DOHH2 (cell line): Measurements from ENCODE around the gene ONECUT2.

ENCODE experiments used
- H3F3A ChIP-seq: fragments of 200-600 bp; sonication (generic), shearing (Covaris generic); 2 replicates; pipeline ENCODE4 v1.6.0; 2016; ENCODE audit warnings: antibody characterized with exemption, mild to moderate bottlenecking; ENCODE audit not compliant: control insufficient read depth, insufficient read depth
- H3K27ac ChIP-seq: fragments of 200-600 bp; sonication (generic); 2 replicates; pipeline ENCODE4 v1.5.1; 2014; ENCODE audit warnings: low read depth, mild to moderate bottlenecking, low read length, moderate library complexity
- H3K27me3 ChIP-seq: fragments of 200-600 bp; sonication (generic); 2 replicates; pipeline ENCODE4 v1.6.1; 2014; ENCODE audit warnings: mild to moderate bottlenecking, low read length, mixed read lengths; ENCODE audit not compliant: control insufficient read depth
- H3K36me3 ChIP-seq: fragments of 200-600 bp; sonication (generic); 2 replicates; pipeline ENCODE4 v1.6.1; 2014; ENCODE audit warnings: mild to moderate bottlenecking, low read length, moderate library complexity, mixed read lengths; ENCODE audit not compliant: control insufficient read depth
- H3K4me1 ChIP-seq: fragments of 200-600 bp; sonication (generic); 2 replicates; pipeline ENCODE4 v1.6.1; 2014; ENCODE audit warnings: mild to moderate bottlenecking, low read length, mixed read lengths; ENCODE audit not compliant: control insufficient read depth
- H3K4me2 ChIP-seq: fragments of 200-600 bp; sonication (generic); 2 replicates; pipeline ENCODE4 v1.6.0; 2014; ENCODE audit warnings: mild to moderate bottlenecking, low read length, moderate library complexity
- H3K4me3 ChIP-seq: fragments of 200-600 bp; sonication (generic); 2 replicates; pipeline ENCODE4 v1.5.1; 2014; ENCODE audit warnings: mild to moderate bottlenecking, low read length, mixed read lengths
- H3K79me2 ChIP-seq: fragments of 200-600 bp; sonication (generic); 2 replicates; pipeline ENCODE4 v1.6.1; 2014; ENCODE audit warnings: mild to moderate bottlenecking, low read length, mixed read lengths; ENCODE audit not compliant: control insufficient read depth
- H3K9me2 ChIP-seq: fragments of 200-600 bp; sonication (generic); replicated peaks from 2 replicates; pipeline ENCODE4 v1.6.1; 2014; ENCODE audit warnings: mild to moderate bottlenecking, low read length, mixed read lengths; ENCODE audit not compliant: control insufficient read depth
- H3K9me3 ChIP-seq: fragments of 200-600 bp; sonication (generic); 2 replicates; pipeline ENCODE4 v1.6.1; 2014; ENCODE audit warnings: antibody characterized with exemption, low read length, mixed read lengths; ENCODE audit not compliant: control insufficient read depth, insufficient read depth
- H4K20me1 ChIP-seq: fragments of 200-600 bp; sonication (generic); 2 replicates; pipeline ENCODE4 v1.6.0; 2014; ENCODE audit warnings: low read depth, mild to moderate bottlenecking, antibody characterized with exemption, low read length, moderate library complexity; ENCODE audit not compliant: control insufficient read depth, insufficient read depth
- CTCF ChIP-seq: fragments of 200-600 bp; sonication (generic); IDR thresholded peaks from one replicate; pipeline ENCODE4 v1.5.1; 2014; ENCODE audit warnings: antibody characterized with exemption, mild to moderate bottlenecking, low read depth, low read length; ENCODE audit not compliant: poor library complexity, severe bottlenecking
- EZH2phosphoT487 ChIP-seq: fragments of 200-600 bp; sonication (generic); IDR thresholded peaks from 2 replicates; pipeline ENCODE4 v1.6.1; 2017; ENCODE audit warnings: borderline replicate concordance, mild to moderate bottlenecking, antibody characterized with exemption, low read length, moderate library complexity, mixed read lengths

The ONECUT2 gene

GRCh38 chr18:57443702-57444101 lies 8.5 kb downstream of the ONECUT2 start:
- H3K27me3 ChIP-seq, result peaks cover 38% of the 10 kb centered on the region

GRCh38 chr18:57444301-57444759 lies 9.2 kb downstream of the ONECUT2 start:
- Histone ChIP-seq H3K9me3 (no peaks in the 10 kb centered on the region), H4K20me1 (no peaks in the 10 kb centered on the region), H3K4me3 (no peak overlapping the region), H3K36me3 (no peaks in the 10 kb centered on the region), H3F3A (no peaks in the 10 kb centered on the region), H3K27me3 (peaks cover 38% of the 10 kb centered on the region), H3K27ac (no peak overlapping the region), H3K4me1 (no peaks in the 10 kb centered on the region), H3K9me2 (no peaks in the 10 kb centered on the region), H3K79me2 (no peaks in the 10 kb centered on the region), H3K4me2 (no peak overlapping the region)
- no peak for TF ChIP-seq CTCF
- no peak for TF ChIP-seq EZH2phosphoT487

More at GRCh38 chr18:57443702-57444101, 8.5 kb downstream of the ONECUT2 start:
- TF ChIP-seq CTCF (no peak), EZH2phosphoT487 (no peak)
- H3K27ac ChIP-seq, result no peak overlapping the region
- H3F3A ChIP-seq, result no peaks in the 10 kb centered on the region
- H4K20me1 ChIP-seq, result no peaks in the 10 kb centered on the region
- no peaks in the 10 kb centered on the region for H3K9me2 ChIP-seq
- no peak overlapping the region for H3K4me2 ChIP-seq
- H3K4me3 ChIP-seq, result no peak overlapping the region
- H3K79me2 ChIP-seq, result no peaks in the 10 kb centered on the region
- H3K4me1 ChIP-seq, result no peaks in the 10 kb centered on the region
- no peaks in the 10 kb centered on the region for H3K36me3 ChIP-seq
- no peaks in the 10 kb centered on the region for H3K9me3 ChIP-seq

GRCh38 chr18:57445488-57446319 lies 10.5 kb downstream of the ONECUT2 start:
- Histone ChIP-seq H3K4me1 (no peaks in the 10 kb centered on the region), H4K20me1 (no peaks in the 10 kb centered on the region), H3K79me2 (no peaks in the 10 kb centered on the region), H3K36me3 (no peaks in the 10 kb centered on the region), H3K27ac (no peak overlapping the region), H3K27me3 (peaks cover 38% of the 10 kb centered on the region), H3K4me3 (no peak overlapping the region), H3K9me3 (no peaks in the 10 kb centered on the region), H3F3A (no peaks in the 10 kb centered on the region), H3K9me2 (no peaks in the 10 kb centered on the region), H3K4me2 (no peak overlapping the region)
- TF ChIP-seq CTCF (no peak), EZH2phosphoT487 (no peak)
